Memory B cell (primary cell): ENCODE measurements around the gene SYT7.

Experiments used
- ATAC-seq: fragments of 150-1000 bp; cut with Tn5 transposase; 2 replicates; pipeline ENCODE4 v1.10.0; 2021; ENCODE audit warnings: low read depth, mild to moderate bottlenecking, moderate library complexity
- DNase-seq, 2 donors: peaks; one replicate each; pipeline ENCODE4 v3.0.0; 2022; ENCODE audit warnings: low spot score in 2 of 2
- H3K27ac Mint-ChIP-seq: one replicate; pipeline ENCODE4 v1.8.0; 2022; ENCODE audit warnings: mild to moderate bottlenecking, moderate library complexity, mixed read lengths
- H3K27me3 Mint-ChIP-seq: one replicate; pipeline ENCODE4 v1.8.0; 2022; ENCODE audit warnings: mixed read lengths
- H3K36me3 Mint-ChIP-seq: one replicate; pipeline ENCODE4 v1.8.0; 2022; ENCODE audit warnings: mild to moderate bottlenecking, mixed read lengths
- H3K4me1 Mint-ChIP-seq: one replicate; pipeline ENCODE4 v1.8.0; 2022; ENCODE audit warnings: mixed read lengths
- H3K4me3 Mint-ChIP-seq: one replicate; pipeline ENCODE4 v1.8.0; 2022; ENCODE audit warnings: mild to moderate bottlenecking, moderate library complexity, mixed read lengths
- H3K9me3 Mint-ChIP-seq: one replicate; pipeline ENCODE4 v1.8.0; 2022; ENCODE audit warnings: mixed read lengths

The SYT7 gene

DNA sequence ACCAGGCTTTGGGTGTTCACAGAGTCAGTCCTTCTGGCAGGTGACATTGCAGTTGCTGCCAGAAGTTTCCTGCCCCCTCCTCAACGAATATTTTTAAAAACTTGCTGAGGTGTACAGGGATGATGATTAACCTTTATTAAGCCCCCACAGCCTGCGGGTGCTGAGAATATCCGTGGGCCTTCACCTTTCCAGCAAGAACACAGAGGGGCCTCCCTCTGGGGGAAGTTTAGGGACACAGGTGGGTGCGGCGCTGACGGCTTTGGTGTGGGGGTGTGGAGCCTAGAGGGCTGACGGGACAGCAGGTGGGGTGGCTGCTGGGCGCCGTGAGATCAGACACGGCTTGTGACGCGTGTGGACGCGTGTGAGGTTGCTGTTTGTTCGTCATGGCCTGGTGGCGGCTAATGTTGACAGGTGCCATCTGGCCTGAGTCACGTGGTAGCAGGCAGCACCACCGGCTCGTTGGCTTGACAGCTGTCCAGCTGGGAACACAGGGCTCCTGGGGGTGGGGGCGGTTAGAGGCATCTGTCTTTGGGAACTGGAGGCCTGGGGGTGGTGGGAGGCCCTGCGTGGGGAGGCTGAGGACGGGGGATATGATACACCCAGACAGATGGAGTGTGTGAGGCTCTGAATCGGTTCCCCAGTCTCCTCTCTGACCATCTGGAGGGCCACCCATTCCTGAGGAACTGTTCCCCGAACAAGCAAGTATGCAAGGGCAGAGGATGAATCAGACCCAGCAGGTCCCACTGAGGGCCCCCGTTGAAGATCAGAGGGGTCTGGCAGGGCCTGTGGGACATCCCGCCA lies 84.9 kb downstream of the SYT7 start:
- Mint-ChIP-seq H3K9me3 (no peaks in the 10 kb centered on the region), H3K27me3 (peaks cover 5% of the 10 kb centered on the region), H3K27ac (no peak overlapping the region), H3K4me3 (no peak overlapping the region), H3K4me1 (no peaks in the 10 kb centered on the region), H3K36me3 (no peaks in the 10 kb centered on the region)
- ATAC-seq (no peak), DNase-seq (no peak)

- H3K4me3 Mint-ChIP-seq, result no peak overlapping the region
Observed at GRCh38 chr11:61494381-61494961, 86.4 kb downstream of the SYT7 start.

GRCh38 chr11:61491736-61492395 lies 89.0 kb downstream of the SYT7 start:
- Mint-ChIP-seq H3K27ac (no peak overlapping the region), H3K9me3 (no peaks in the 10 kb centered on the region), H3K27me3 (peaks cover 13% of the 10 kb centered on the region), H3K36me3 (peaks cover 3% of the 10 kb centered on the region), H3K4me3 (no peak overlapping the region), H3K4me1 (peaks cover 3% of the 10 kb centered on the region)
- ATAC-seq, result no peak
- no peak for DNase-seq

More at GRCh38 chr11:61494381-61494961, 86.4 kb downstream of the SYT7 start:
- Mint-ChIP-seq H3K9me3 (no peaks in the 10 kb centered on the region), H3K4me1 (no peaks in the 10 kb centered on the region), H3K27ac (no peak overlapping the region), H3K27me3 (peaks cover 8% of the 10 kb centered on the region), H3K36me3 (no peaks in the 10 kb centered on the region)
- no peak for DNase-seq
- no peak for ATAC-seq

GRCh38 chr11:61489833-61490721 lies 90.8 kb downstream of the SYT7 start:
- Mint-ChIP-seq H3K4me3 (no peak overlapping the region), H3K27ac (no peak overlapping the region), H3K4me1 (peaks cover 3% of the 10 kb centered on the region), H3K9me3 (no peaks in the 10 kb centered on the region), H3K27me3 (peaks cover 13% of the 10 kb centered on the region), H3K36me3 (peaks cover 7% of the 10 kb centered on the region)
- DNase-seq (no peak), ATAC-seq (no peak)

DNA sequence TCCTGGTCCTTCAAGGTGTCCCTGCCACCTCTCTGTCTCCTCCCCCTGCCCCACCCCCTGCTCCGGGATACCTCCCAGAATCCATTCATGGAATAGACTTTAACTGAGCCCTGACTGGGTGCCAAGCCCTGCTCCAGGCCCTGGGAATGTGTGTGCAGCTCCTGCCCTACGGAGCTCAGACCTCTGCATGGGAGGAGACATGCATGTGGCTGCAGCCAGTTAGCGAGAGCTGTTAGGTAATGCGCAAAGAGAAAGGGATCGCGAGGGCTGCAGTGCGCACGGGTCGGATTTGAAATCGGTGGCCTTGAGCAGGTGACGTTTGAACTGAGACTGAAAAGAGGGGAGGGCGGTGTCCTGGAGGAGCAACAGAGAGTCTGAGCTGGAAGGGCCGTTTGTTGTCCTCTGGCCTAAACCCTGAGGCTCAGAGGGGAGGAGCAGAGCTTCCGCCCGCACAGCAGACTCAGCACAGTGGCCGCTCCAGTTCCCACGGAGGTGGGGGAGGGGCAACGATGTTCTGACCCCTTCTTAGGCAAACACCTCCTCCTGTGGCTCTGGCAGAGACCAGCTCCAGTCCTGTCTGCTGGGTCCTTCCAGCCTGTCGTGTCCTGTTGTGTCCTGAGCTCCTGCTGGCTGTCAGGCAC lies 92.1 kb downstream of the SYT7 start:
- DNase-seq, result no peak
- no peak overlapping the region for H3K27ac Mint-ChIP-seq

DNA sequence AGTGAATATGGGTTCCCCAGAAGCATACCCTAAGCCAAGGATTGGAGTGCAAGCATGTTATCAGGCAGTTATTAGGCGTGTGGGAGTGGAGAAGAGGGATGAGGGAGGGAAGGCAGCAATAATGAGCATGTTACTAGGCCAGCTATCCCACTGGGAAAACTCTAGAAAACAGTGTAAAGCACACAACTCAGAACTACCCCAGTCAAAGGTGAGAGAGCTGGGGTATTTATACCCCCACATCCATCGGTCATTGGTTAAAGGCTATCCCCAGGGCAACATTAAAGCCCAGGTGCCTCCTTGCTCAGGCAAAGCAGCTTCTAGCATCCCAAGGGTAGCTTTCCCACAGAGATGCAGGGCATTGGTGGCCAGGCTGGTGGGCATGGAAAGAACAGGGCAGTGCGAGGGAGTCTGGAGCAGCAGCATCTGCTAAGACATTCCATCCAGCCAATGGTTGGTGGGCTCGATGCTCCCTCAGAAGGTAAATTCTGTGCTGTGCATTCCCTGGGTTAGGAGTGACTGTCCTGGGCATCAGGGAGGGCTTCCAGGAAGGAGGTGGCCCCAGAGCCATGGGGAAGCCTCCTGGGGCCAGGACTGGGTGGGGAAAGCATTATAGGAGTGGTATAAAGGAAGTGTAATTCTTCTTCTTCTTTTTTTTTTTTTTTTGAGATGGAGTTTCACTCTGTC lies 93.4 kb downstream of the SYT7 start:
- Mint-ChIP-seq H3K4me3 (no peak overlapping the region), H3K4me1 (peaks cover 3% of the 10 kb centered on the region), H3K9me3 (no peaks in the 10 kb centered on the region), H3K36me3 (peaks cover 7% of the 10 kb centered on the region), H3K27ac (no peak overlapping the region), H3K27me3 (peaks cover 15% of the 10 kb centered on the region)
- DNase-seq, result no peak
- no peak for ATAC-seq

More for the DNA sequence above, 92.1 kb downstream of the SYT7 start:
- Mint-ChIP-seq H3K9me3 (no peaks in the 10 kb centered on the region), H3K27me3 (peaks cover 13% of the 10 kb centered on the region), H3K36me3 (peaks cover 7% of the 10 kb centered on the region), H3K4me1 (peaks cover 3% of the 10 kb centered on the region), H3K4me3 (no peak overlapping the region)
- ATAC-seq, result no peak

DNA sequence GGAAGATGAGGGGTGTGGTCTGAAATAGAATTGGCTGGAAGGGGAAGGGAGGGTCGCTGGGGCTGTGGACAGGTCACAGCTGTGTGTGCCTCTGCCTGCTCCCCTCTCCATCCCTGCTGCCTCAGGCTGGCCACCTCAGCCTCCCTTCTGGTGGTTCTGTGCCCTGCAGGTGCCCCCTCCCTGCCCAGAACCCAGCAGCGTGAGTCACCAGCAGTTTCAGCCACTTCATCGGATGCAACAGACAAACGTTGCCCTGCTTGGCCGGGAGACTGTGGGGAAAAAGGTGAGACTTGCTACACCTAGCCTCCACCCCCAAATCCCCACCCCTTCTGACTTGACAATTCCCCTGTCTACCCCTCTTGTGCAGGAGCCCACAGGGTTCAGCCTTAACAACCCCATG lies 94.1 kb downstream of the SYT7 start:
- ATAC-seq (no peak), DNase-seq (no peak)
- Mint-ChIP-seq H3K9me3 (no peaks in the 10 kb centered on the region), H3K4me1 (peaks cover 3% of the 10 kb centered on the region), H3K4me3 (no peak overlapping the region), H3K27me3 (peaks cover 12% of the 10 kb centered on the region), H3K36me3 (peaks cover 7% of the 10 kb centered on the region), H3K27ac (no peak overlapping the region)

DNA sequence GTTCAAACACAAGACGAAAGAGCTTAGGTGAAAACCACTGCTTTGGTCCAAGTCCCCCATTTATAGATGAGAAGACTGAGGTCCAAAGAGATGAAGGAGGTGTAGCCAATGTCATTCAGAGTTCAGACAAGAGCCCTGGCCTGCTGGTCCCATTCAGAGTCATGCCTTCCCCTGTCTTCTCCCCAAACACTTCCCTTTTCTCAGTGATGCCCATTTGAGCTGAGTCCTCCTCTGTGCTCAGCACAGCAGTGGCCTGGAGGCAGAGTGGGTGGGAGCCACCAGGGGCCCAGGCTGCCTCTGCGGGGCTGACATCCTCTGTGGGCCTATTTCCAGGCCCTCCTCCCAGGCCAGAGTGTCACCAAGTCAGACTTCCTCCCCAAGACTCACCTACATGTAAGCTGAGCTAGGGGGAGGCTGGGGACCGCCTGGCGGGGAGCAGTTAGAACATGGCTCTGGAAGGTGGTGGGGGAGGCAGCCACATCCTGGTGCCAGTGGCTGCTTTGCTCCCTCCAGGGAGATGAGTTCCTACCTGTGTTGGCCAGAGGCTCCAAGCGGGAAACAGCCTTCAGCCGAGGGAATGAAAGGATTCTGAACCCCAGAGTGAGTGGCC lies 94.8 kb downstream of the SYT7 start:
- Mint-ChIP-seq H3K9me3 (no peaks in the 10 kb centered on the region), H3K4me3 (no peak overlapping the region), H3K36me3 (peaks cover 7% of the 10 kb centered on the region), H3K27me3 (peaks cover 14% of the 10 kb centered on the region), H3K27ac (no peak overlapping the region), H3K4me1 (peaks cover 3% of the 10 kb centered on the region)
- DNase-seq (no peak), ATAC-seq (no peak)

DNA sequence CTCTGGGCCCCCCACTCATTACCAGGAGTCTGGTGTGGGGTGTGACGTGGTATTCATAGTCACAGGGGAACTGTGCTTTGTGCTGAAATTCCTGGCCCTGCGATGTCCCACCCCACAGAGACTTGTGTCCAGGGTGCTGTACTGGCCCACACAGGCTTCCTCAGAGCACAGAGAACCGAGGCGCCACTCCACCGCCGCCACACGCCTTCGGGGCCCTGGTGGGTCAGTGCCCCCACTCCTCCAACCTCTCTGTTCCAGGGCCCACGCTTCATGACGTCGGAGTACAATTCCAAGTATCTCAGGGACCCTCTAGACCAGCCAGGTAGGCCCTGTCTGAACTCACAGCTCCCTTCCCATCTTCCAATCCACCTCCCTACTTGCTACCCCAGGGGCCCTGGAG lies 95.8 kb downstream of the SYT7 start:
- ATAC-seq (no peak), DNase-seq (no peak)
- Mint-ChIP-seq H3K4me3 (no peak overlapping the region), H3K4me1 (peaks cover 3% of the 10 kb centered on the region), H3K9me3 (no peaks in the 10 kb centered on the region), H3K36me3 (peaks cover 7% of the 10 kb centered on the region), H3K27me3 (peaks cover 11% of the 10 kb centered on the region), H3K27ac (no peak overlapping the region)

- Mint-ChIP-seq H3K27me3 (peaks cover 11% of the 10 kb centered on the region), H3K27ac (no peak overlapping the region), H3K36me3 (peaks cover 7% of the 10 kb centered on the region), H3K4me3 (no peak overlapping the region), H3K4me1 (peaks cover 3% of the 10 kb centered on the region), H3K9me3 (no peaks in the 10 kb centered on the region)
- ATAC-seq, result no peak
- no peak for DNase-seq
Observed at GRCh38 chr11:61484541-61484940, 96.3 kb downstream of the SYT7 start.

DNA sequence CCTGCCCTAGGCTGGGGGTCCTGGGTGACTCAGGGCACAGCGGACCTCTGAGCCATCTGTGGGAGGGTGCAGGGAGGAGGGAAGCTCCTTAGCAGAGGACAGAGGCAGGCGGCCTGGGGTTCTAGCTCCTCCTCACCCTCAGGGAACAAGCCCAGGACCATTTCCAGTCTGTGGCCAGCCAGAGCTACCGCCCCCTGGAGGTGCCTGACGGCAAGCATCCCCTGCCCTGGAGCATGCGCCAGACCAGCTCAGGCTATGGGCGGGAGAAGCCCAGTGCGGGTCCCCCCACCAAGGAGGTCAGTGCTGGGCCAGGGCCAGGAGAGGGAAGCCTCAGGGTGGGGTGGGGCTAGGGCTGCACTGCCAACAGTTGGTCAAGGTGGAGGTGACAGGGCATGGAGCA lies 98.4 kb downstream of the SYT7 start:
- no peak for ATAC-seq
- Mint-ChIP-seq H3K4me3 (no peak overlapping the region), H3K36me3 (peaks cover 7% of the 10 kb centered on the region), H3K9me3 (no peaks in the 10 kb centered on the region), H3K4me1 (no peaks in the 10 kb centered on the region), H3K27me3 (peaks cover 6% of the 10 kb centered on the region), H3K27ac (no peak overlapping the region)
- no peak for DNase-seq

DNA sequence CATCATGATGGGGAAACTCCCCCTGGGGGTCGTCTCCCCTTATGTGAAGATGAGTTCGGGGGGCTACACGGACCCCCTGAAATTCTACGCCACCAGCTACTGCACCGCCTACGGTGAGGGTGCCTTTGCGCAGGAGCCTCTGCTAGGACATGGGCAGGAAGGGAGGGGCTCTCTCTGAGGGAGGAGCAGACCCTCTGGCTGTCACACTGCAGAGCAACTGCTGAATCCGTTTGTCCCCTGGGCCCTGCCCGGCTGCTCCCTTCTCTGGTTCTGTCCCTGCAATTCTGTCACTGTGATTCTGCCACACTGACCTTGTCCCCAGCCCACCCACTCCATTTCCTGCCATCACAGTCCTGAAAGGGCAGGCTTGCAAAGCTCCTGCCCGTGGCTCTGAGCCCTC lies 99.1 kb downstream of the SYT7 start:
- Mint-ChIP-seq H3K9me3 (no peaks in the 10 kb centered on the region), H3K36me3 (peaks cover 3% of the 10 kb centered on the region), H3K27me3 (peaks cover 6% of the 10 kb centered on the region), H3K27ac (no peak overlapping the region), H3K4me1 (no peaks in the 10 kb centered on the region), H3K4me3 (no peak overlapping the region)
- DNase-seq (no peak), ATAC-seq (no peak)

GRCh38 chr11:61480994-61481335 lies 99.9 kb downstream of the SYT7 start:
- no peak for DNase-seq
- ATAC-seq, result no peak
- no peaks in the 10 kb centered on the region for H3K36me3 Mint-ChIP-seq
- H3K4me1 Mint-ChIP-seq, result no peaks in the 10 kb centered on the region
- no peak overlapping the region for H3K27ac Mint-ChIP-seq
- H3K27me3 Mint-ChIP-seq, result peaks cover 6% of the 10 kb centered on the region
- H3K4me3 Mint-ChIP-seq, result no peak overlapping the region
- no peaks in the 10 kb centered on the region for H3K9me3 Mint-ChIP-seq
